Stimulated activated CD8-positive, alpha-beta memory T cell treated with anti-CD3 and anti-CD28 coated beads, Interleukin-4, amount 100 ng/mL, for 24 hours (primary cell): ENCODE measurements around the gene ELL.
A peak's percentile ranks its signal among the peaks of the same experiment; 100 is the strongest.
"Not testable (repeated sequence)": the region's sequence is repeated elsewhere in the genome, so short reads cannot be mapped to it uniquely, and the experiment has no call there.

ENCODE experiments used
- DNase-seq: peaks from one replicate; pipeline ENCODE4 v3.0.0-alpha.2; 2020; ENCODE audit warnings: low read depth

ELL gene

DNA sequence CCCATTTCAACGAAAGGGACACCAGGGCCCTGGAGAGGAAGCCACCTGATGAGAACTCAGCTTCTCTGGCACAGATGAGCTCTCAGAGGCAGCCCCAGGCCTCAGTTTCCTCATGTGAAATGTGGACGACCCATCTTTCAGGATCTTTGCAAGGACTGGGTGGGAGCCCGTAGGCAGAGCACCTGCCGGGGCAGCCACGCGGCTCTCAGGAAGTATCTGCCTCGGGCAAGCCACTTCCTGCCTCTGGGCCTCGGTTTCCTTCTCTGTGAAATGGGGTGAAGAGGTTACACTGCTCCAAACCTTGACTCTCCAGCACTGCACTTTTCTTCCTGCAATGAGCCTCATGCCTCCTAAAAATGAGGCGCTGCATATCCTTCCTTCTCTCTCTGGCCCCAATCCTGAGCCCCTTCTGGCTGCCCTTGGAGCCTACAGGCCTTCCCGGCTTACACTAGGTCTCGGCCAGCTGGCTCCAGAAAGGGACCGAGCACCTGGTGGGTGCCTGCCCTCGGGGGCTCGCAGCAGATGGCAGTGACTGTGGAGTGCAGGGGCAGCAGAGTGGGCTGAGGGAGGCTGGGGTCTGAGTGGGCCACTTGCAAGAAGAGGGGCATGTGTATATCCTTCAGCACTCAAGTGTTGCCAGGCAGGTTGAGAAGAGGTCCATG lies 99.2 kb downstream of the ELL start:
- DNase-seq = no peak

DNA sequence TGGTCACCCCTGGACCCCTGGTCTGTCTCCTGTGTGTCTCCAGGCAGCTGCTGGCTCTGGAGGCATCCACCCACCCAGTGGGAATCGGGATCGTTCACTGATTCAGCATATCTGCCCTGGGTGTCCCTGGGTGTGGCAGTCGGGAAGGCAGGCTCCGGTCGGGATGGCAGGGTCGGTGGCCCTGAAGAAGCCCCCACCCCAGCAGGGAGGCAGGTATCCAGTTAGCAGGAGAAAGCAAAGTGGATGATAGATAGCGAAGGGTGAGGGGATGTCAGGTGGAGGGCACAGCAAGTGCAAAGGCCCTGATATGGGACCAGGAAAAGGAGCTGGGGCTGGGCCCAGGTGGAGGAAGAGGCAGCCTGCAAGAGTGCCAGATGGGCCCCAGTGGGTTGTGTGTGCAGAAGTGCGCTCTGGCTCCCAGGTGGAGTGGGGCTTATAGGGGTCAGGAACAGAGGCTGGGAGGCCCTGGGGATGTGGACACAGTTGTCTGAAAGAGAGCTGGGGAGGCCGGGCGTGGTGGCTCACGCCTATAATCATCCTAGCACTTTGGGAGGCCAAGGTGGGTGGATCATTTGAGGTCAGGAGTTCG lies 100.4 kb downstream of the ELL start:
- no peak for DNase-seq

DNA sequence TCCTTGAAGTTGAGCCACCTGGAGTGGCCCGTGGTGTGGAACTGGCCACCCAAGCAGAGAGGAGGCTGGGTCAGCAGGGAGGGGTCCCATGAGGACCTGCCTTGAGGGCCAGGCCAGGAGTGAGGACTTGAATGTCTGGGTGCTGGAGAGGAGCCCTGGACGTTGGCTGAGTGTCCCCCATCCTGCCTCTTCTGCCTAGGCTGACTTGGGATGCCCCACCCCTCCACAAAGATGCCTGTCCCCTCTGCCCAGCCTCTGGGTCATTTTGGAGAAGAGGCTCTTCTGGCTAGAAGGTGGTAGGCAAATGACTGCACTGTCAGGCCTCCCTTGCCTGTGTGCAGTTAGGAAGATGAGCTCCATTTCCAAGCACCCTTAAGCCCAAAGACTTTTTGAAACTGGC lies 100.9 kb downstream of the ELL start:
- no peak for DNase-seq

DNA sequence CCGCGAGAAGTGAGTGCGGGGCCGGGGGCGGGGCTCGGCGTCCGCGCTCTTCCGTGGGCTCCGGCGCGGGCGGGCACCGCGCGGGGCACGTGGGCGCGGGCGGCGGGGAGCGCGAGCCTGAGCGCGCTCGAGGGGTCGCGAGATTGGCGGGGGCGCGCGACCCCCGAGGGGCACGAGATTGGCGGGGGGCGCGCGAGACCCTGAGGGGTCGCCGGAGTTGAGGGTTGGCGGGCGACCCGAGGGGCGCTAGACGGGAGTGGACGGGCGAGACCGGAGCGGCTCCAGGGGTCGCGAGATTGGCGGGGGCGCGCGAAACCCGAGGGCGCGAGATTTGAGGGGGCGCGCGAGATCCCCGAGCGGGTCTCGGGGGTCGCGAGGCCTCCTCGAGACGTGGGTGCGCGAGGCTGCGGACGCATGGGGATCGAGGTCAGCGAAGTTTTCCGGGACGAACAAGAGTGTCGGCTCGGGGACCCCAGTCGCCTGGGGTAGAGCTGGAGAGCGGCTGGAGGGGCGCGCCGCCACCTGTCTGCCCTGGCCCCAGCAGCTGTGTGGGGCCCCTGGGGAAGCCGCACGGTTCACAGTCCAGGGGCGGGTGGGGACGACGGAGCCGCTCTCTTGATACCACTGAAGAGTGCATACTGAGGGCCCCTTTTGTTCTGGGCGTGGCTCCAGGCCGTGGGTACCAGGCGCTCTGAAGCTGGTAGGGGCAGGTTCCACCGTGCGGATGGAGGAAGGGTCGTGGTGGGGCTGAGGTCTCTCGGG lies 102.0 kb downstream of the ELL start:
- DNase-seq = no peak

DNA sequence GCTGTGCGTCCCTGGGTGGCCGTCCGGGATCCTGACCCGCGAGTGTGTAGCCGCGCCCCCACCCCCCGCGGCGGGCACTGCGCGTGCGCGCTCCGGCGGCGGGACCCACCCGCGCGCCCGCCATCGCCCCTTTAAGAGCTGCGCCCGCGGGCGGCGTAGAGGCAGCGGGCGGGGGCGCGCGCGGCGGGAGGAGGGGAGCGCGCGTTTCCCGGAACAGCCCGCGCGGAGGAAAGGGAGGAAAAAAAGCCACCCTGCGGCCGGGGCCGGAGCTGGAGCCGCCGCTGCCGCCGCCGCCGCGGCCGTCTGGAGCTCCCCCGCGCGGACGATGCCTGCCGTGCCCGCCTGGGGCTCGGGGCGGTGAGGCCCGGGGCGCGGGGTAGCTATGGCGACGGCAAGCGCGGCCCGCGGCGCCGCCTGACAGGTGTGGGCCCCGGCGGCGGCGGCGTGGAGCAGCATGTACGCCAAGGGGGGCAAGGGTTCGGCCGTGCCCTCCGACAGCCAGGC lies 102.6 kb downstream of the ELL start, which contains the start of gene SSBP4:
Gene SSBP4 (plus strand): TSS at position 204 of the 504 bp plus-strand sequence. CDS start 251 bp downstream, at position 455.
- peak; percentile 51 for DNase-seq

DNA sequence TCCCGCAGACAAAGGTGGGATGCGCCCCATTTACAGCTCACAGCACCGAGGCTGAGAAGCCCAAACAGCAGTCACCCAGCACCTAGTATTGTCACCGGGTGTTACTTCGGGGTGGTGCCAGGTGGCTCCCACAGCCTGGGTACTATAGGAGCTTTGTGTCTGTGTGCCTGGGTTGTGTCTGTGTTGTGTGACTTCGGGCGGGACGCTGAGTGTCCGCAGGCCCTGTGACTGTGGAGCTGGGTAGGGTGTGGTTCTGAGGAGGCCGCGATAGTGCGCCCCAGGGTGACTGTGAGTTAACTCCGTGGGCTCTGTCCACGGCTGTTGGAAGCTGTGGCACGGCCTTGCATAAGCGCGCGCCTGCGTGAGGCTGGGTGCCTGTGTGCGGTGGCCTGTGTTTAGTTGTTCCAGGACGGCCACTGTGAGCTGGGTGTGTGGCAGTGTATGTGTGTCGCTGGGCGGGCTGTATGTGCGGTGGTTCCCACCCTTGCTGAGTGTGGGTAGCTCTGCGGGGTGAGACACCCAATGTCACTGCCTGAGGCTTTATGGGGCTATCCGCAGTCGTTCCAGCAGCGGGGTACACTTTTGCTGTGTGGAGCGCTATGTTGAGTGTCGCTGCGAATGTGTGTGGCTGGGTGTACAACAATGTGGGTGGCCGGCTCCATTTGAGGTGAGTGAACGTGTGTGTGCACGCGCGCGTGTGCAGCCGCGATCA lies 103.2 kb downstream of the ELL start:
- DNase-seq = no peak

DNA sequence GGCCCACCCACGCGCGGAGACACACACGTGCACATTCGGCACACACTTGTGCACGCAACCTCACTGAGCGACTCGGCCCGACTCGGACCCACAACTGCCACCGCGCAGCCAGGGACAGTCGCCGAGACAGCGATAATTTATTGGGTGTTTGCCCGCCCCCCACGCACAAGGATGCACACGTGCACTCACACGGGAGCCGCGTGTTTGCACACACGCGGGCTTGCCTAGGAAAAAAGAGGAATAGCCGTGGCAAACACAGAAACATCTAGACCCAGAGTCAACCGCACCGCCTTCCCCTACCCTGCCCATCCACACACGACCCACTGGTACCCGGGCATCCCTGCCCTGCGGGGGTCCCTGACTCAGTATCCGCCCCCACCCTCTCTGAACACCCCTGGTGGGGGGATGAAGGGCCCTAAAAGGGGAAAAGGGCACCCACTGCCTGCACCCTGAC lies 103.8 kb downstream of the ELL start:
- no peak for DNase-seq

DNA sequence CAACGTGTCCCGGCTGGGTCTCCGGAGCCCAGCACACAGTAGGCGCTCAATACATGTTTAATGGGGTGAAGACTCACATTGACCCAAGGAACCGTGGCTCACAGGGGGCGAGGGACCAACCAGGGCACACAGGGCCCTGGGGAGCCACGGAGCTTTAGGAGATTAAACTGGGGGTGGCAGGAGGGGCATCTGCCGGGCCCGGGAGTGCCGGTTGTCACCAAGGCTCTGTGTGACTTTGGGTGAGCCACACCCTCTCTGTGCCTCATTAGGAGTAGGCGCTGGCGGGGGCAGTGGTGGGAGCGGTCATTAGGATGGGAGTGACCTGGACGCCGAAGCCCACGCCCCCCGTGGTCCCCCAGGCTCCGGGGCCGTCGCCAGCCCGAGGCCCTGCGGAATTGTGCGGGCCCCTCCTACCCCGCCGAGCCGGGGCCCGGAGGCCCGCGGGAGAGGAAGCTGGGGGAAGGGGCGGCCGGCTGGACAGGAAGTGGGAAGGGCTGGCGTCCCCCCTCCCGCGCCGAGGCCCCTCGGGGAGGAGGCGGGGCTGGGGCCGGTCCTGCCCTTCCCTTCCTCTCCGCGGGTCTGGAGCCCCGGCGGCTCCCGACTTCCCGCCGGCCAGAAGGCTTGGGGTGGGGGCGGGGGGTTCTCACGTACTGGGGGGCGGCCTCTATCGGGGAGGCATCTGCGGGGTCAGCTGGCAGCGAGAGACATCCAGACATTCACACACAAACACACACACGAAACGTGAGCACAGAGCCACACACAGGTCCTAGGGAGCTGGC lies 104.4 kb downstream of the ELL start:
- no peak for DNase-seq

DNA sequence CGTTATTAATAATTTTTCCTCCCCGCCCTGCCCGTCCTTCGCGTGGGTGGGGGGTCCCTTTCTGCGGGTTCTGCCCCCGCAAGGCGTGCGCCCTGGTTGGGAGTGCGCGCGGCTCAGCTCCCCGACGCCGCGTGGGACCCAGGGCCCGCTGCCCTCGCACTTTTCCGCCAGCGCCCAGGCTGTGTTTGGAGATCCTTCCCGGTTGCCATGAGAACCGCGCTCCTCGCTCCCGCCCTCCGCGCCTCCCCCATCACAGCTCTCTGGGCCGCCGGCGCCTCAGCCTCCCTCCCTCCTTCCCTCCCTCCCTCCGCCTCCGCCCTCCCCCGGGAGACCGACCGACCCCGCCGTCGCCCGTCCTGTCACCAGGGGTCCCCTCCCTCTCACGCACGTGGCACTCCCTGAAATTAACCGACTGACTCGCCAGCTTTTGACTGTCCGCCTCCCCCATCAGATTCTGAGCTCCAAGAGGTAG lies 105.1 kb downstream of the ELL start:
- DNase-seq = peak; percentile 58

DNA sequence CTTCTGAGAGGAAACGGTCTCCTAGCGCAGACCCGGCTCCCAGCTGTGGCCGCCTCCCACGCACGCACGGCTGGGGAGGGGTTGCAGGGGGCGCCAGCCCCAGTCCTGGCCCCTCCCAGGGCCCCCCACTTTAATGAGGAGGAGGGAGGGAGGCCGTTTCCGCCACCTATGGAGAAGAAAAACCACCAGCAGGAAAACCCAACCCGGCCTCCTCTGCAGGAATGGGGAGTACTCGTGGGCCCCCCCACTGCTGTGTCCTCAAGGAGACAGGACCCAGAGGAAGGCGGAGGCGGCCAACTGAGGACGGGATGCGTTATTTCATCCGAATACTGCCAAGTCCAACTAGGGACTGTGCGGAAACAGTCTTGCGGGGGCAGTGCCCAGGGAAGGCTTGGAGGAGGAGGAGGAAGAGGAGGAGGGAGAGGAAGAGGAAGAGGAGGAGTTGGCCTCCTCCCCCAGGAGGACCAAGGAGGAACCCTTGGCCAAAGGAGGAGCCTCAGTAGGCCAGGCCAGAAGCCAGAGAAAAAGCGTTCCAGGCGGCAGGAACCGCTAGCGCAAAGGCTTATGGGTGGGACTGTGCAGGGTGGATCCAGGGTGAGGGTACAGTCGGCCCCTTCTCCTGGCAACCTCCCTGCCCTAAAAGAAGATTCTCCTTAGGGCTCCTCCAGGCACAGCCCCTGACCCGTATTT lies 106.5 kb downstream of the ELL start:
- DNase-seq = no peak

DNA sequence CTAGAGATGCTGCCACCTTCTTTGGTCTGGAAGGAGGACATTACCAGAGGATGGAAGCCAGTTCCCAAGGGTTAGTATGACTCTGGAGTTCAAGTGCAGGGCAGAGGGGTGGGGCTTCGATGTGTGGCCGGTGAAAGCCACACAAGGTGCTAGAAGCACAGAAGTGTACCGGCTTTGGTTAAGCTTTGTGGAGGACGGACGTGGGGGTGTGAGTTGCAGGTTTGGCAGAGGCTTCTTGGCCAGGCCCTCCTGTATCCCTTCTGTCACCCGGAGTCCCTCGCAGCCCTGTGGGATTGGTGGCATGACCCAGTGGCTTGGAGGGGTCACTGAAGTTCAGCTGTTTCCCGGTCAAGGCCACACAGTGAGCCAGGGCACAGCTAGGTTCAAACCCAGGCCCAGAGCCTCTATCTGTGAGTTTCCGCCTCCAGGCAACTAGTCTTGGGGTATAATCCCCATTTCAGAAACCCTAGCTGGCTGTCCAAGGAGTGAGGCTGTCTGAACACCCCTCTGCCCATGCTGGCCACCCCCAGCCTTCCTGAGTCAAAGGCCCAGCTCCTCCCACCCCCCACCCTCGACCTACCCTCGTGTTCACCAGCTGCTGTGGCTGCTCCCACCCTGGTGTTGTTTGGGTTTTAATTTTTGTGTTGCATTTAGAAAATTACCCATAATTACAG lies 107.2 kb downstream of the ELL start:
- DNase-seq = no peak

DNA sequence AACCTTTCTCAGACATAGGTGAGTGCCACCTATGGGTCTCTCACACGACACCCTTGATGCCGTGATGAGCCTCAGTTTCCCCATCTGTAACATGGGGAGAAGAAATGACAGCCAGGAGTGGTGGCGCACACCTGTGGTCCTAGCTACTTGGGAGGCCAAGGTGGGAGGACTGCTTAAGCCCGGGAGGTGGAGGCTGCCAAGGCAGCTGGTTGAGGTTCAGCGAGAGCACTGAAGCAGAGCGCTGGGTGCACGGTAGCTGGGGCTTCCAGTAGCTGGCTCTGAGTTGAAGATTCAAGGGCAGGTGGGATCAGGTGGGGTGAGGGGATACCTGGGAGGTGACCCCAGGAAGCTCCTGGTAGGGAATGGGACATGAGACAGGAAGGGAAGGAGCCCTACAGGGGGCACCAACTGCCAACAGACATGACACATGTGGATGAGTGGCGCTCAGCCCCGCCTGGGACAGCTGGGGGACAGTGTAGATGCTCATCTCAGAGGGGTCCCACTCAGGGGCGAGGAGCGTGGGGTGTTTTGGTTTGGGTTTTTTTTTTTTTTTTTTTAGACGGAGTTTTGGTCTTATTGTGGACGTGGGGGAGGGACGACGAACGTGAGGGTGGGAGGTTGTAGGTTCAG lies 109.1 kb downstream of the ELL start:
- DNase-seq = no peak

DNA sequence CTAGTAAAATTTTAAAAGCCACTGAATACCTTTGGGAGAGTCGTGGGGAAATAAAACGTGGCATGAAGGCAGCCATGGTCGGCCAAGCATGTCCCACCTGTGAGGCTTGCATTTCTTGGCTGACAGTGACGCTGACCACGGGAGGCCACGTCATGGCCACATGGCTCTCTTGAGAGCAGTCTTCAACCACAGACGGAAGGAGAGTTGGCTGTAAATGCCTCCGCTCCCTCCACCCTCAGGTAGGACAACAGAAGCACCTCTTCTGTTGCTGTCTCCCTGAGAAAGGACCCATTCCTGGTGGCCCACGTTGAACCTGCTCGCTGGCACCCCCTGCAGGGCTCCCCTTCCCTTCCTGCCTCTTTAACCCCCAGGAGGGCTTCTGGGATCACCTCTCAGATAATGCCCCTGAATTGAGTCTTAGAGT lies 113.8 kb downstream of the ELL start:
- DNase-seq = no peak

DNA sequence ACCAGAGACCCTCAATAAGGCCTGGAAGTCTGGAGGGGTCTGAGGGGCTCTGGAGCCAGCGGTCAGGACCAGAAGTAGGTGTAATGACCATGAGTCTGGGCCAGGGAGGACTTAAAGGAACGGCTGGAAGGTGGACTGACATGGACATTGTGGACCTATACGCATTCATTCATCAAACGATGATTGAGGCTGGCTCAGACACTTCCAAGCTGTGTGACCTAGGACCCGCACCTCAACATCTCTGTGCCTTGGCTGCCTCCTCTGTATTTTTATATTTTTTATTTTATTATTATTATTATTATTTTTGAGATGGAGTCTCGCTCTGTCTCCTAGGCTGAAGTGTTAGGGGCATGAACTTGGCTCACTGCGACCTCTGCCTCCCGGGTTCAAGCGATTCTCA lies 115.1 kb downstream of the ELL start:
- no peak for DNase-seq

DNA sequence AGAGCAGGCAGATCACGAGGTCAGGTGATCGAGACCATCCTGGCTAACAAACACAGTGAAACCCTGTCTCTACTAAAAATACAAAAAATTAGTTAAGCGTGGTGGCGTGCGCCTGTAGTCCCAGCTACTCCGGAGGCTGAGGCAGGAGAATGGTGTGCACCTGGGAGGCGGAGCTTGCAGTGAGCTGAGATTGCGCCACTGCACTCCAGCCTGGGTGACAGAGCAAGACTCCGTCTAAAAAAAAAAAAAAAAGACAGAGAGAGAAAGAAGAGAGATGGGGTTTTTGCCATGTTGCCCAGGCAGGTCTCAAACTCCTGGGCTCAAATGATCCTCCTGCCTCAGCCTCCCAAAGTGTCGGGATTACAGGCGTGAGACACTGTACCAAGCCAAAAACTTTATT lies 116.1 kb downstream of the ELL start:
- DNase-seq = not testable (repeated sequence)

DNA sequence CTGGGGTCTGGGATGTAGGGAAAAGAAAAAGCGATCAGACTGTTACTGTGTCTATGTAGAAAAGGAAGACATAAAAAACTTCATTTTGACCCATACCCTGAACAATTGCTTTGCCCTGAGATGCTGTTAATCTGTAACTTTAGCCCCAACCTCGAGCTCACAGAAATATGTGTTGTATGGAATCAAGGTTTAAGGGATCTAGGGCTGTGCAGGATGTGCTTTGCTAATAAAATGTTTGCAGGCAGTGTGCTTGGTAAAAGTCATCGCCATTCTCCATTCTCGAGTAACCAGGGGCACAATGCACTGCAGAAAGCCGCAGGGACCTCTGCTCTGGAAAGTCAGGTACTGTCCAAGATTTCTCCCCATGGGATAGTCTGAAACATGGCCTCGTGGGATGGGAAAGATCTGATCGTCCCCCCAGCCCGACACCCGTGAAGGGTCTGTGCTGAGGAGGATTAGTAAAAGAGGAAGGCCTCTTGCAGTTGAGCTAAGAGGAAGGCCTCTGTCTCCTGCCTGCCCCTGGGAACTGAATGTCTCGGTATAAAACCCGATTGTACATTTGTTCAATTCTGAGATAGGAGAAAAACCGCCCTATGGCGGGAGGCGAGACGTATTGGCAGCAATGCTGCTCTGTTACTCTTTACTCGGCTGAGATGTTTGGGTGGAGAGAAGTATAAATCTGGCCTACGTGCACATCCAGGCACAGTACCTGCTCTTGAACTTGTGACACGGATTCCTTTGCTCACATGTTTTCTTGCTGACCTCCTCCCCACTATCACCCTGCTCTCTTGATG lies 119.2 kb downstream of the ELL start:
- DNase-seq = not testable (repeated sequence)

DNA sequence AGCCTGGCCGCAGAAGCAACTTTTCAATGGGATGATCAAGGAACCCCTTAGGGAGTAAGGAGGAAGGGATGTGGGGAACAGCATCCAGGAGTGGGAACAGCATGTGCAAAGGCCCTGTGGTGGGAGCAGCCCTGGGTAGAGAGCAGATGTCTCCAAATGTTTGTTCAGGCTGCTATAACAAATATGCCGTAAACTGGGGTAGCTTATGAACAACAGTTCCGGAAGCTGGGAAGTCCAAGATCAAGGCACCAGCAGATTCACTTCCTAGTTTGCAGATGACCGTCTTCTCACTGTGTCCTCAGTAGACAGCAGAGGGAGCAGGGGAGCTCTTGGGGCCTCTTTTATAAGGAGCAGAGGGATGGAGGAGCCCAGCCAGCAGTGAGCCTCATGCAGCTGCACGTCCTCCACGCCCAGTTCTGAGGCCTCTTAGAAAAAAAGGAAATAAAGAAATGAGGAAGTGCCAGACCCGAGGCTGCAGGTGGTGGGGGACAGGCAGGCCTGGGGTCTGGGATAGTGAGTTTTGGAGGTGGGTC lies 120.2 kb downstream of the ELL start:
- no peak for DNase-seq

DNA sequence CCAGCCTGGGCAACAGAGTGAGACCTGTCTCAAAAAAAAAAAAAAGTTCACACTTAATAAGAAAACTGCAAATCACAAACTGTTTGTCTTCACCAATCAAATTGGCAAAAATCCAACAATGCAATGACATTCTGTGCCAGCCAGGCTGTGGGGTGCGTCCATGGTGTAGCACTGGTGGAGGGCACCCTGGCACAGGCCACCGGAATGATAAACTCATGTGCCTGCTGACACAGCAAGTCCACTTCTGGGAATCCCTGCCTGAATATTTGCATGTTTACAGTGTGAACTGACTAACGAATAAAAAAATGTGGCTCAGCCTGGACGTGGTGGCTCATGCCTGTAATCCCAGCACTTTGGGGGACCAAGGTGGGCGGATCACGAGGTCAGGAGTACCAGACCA lies 122.9 kb downstream of the ELL start:
- DNase-seq = no peak
